OCI-LY7 (cell line): Measurements from ENCODE around the gene DNAH9. TPM values are rescaled to one million over a fixed set of nuclear protein-coding genes. Genes with fewer than 3 reads are reported as not detected.

ENCODE experiments used
- BruUV-seq: library from RNA; stranded (reverse); fragments of 400-500 nt; replicated peaks from 2 replicates; lab custom pipeline; 2021; lab: Mats Ljungman, UMichigan
- CTCF ChIA-PET: fragments of 300-600 bp; sonication (Branson Sonifier 250); formaldehyde crosslinking; loops from one replicate; lab custom pipeline; 2022; ENCODE audit warnings: antibody characterized with exemption; ENCODE audit not compliant: unreplicated experiment; lab: Charles Lee
- POLR2A ChIA-PET: fragments of 300-600 bp; sonication (Branson Sonifier 250); formaldehyde crosslinking; loops from one replicate; lab custom pipeline; 2022; ENCODE audit warnings: antibody characterized with exemption; lab: Charles Lee
- DNase-seq: peaks from one replicate; pipeline ENCODE4 v3.0.0-alpha.2; 2015; ENCODE audit warnings: low spot score
- H2AFZ ChIP-seq: fragments of 200-600 bp; sonication (generic), shearing (Covaris generic); 2 replicates; pipeline ENCODE4 v1.6.1; 2014; ENCODE audit warnings: mild to moderate bottlenecking, antibody characterized with exemption, low read length, moderate library complexity
- H3K27ac ChIP-seq: fragments of 200-600 bp; sonication (generic); 2 replicates; pipeline ENCODE4 v1.5.1; 2014; ENCODE audit warnings: mixed run types, low read depth, mild to moderate bottlenecking, moderate library complexity, low read length, inconsistent platforms; ENCODE audit not compliant: poor library complexity, severe bottlenecking
- H3K36me3 ChIP-seq: fragments of 200-600 bp; sonication (generic); 2 replicates; pipeline ENCODE4 v1.6.1; 2014; ENCODE audit warnings: mild to moderate bottlenecking, antibody characterized with exemption, low read length, moderate library complexity, mixed read lengths; ENCODE audit not compliant: insufficient read depth
- H3K4me1 ChIP-seq: fragments of 200-600 bp; sonication (generic); 2 replicates; pipeline ENCODE4 v1.5.1; 2014; ENCODE audit warnings: mild to moderate bottlenecking, low read length; ENCODE audit not compliant: insufficient read depth, poor library complexity, severe bottlenecking
- H3K4me2 ChIP-seq: fragments of 200-600 bp; sonication (generic); 2 replicates; pipeline ENCODE4 v1.6.1; 2014; ENCODE audit warnings: mild to moderate bottlenecking, low read length
- H3K4me3 ChIP-seq: fragments of 200-600 bp; sonication (generic); 2 replicates; pipeline ENCODE4 v1.5.1; 2014; ENCODE audit warnings: mild to moderate bottlenecking, low read depth, low read length; ENCODE audit not compliant: poor library complexity, severe bottlenecking
- H3K79me2 ChIP-seq: fragments of 200-600 bp; sonication (generic); 2 replicates; pipeline ENCODE4 v1.6.1; 2016; ENCODE audit warnings: low read depth, mild to moderate bottlenecking, low read length, moderate library complexity, mixed read lengths; ENCODE audit not compliant: insufficient read depth
- H3K9me2 ChIP-seq: fragments of 200-600 bp; sonication (generic); 2 replicates; pipeline ENCODE4 v1.6.1; 2016; ENCODE audit warnings: mild to moderate bottlenecking, low read length, mixed read lengths; ENCODE audit not compliant: insufficient read depth
- H3K9me3 ChIP-seq: fragments of 200-600 bp; sonication (generic); 2 replicates; pipeline ENCODE4 v1.6.1; 2014; ENCODE audit warnings: mild to moderate bottlenecking, mixed run types, low read length, mixed read lengths
- H4K20me1 ChIP-seq: fragments of 200-600 bp; sonication (generic); 2 replicates; pipeline ENCODE4 v1.6.1; 2014; ENCODE audit warnings: mild to moderate bottlenecking, antibody characterized with exemption, low read length, moderate library complexity, mixed read lengths; ENCODE audit not compliant: insufficient read depth
- EZH2phosphoT487 ChIP-seq: fragments of 200-600 bp; sonication (generic); IDR thresholded peaks from 2 replicates; pipeline ENCODE4 v1.6.1; 2018; ENCODE audit warnings: low read depth, borderline replicate concordance, mild to moderate bottlenecking, mixed run types, antibody characterized with exemption, low read length, moderate library complexity, mixed read lengths
- intact Hi-C: fragments of 100-400 bp; cut with micrococcal nuclease; formaldehyde crosslinking; loops from one replicate; pipeline ENCODE4 v1.10.0; 2022; ENCODE audit not compliant: unreplicated experiment
- total RNA-seq, 2 experiments: library from RNA; depleted of rRNA in 1 of 2; stranded (reverse); fragments of >200 nt in 1 of 2; shearing (Covaris generic) in 1 of 2; gene quantifications; 2 replicates each; pipeline ENCODE4 v1.2.3, GENCODE V29; 2014 to 2022
- TF ChIP-seq, protein P1 (sequence below): fragments of 200-600 bp; sonication (generic); conservative IDR thresholded peaks from 2 replicates; pipeline ENCODE4 v1.5.1; 2014; ENCODE audit warnings: mild to moderate bottlenecking, antibody characterized with exemption, low read length, moderate library complexity, mixed read lengths

Gene DNAH9
- total RNA-seq, 2 experiments from 2014 or later, result not detected

DNA sequence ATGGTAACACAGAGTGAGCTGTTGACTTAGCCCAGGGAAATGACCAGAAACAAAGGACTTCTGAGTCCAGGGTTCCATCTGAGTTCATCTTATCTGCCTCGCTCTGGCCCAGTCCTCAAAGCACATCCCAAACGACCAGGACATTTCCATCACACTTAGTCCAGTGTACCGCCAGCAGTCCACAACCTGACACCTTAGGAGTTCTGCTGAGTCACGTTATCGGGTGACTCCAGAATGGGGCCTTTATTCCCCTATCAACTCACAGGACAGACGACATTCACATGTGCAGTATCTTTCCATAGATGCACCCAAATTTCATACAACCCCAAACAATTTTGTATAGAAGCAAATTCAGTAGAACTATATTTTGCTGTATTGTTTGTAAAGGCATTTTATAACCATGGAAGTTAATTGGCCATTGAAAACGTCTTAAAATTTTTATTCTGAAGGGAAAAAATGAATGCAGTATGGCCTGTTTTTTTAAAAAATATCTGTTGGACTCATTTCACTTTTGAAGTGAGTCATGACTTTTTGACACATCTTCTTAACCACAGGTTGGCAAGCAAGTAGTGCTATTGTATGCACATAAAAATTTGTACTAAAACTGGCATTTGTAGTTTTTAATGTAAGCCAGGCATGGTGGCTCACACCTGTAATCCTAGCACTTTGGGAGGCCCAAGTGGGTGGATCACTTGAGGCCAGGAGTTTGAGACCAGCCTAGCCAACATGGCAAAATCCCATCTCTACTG lies 352.7 kb downstream of the DNAH9 start:
- H3K4me3 ChIP-seq, result no peak overlapping the region
- no peaks in the 10 kb centered on the region for H3K9me3 ChIP-seq
- DNase-seq, result no peak
- no peaks in the 10 kb centered on the region for H3K79me2 ChIP-seq
- H3K27ac ChIP-seq, result no peak overlapping the region
- intact Hi-C loops, result no loop called here
- TF ChIP-seq, protein P1, sequence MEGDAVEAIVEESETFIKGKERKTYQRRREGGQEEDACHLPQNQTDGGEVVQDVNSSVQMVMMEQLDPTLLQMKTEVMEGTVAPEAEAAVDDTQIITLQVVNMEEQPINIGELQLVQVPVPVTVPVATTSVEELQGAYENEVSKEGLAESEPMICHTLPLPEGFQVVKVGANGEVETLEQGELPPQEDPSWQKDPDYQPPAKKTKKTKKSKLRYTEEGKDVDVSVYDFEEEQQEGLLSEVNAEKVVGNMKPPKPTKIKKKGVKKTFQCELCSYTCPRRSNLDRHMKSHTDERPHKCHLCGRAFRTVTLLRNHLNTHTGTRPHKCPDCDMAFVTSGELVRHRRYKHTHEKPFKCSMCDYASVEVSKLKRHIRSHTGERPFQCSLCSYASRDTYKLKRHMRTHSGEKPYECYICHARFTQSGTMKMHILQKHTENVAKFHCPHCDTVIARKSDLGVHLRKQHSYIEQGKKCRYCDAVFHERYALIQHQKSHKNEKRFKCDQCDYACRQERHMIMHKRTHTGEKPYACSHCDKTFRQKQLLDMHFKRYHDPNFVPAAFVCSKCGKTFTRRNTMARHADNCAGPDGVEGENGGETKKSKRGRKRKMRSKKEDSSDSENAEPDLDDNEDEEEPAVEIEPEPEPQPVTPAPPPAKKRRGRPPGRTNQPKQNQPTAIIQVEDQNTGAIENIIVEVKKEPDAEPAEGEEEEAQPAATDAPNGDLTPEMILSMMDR, result no peak
- no peak for TF ChIP-seq EZH2phosphoT487
- no peaks in the 10 kb centered on the region for H4K20me1 ChIP-seq
- ChIA-PET POLR2A (no interaction called here), CTCF (no interaction called here)
- H2AFZ ChIP-seq, result no peak overlapping the region
- H3K36me3 ChIP-seq, result no peaks in the 10 kb centered on the region
- H3K4me1 ChIP-seq, result no peaks in the 10 kb centered on the region
- no peak overlapping the region for H3K4me2 ChIP-seq
- no TSS peak for BruUV-seq
- no peaks in the 10 kb centered on the region for H3K9me2 ChIP-seq

DNA sequence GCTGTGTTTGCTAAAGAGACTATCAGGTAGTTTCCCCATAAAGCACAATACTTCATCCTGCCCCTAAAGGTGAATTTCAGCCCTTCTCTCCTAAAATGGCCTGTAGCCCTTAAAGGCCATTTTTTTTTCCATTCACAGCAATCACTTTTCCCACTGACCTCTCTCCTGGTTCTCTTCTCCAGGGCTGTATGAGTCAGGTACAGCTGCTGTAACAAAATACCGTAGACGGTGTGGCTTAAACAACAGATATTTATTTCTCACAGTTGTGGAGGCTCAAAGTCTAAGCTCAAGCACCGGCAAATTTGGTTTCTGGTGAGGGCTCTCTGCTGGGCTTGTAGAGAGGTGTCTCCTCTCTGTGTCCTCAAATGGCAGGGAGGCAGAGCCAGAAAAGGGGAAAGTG lies 354.3 kb downstream of the DNAH9 start:
- TF ChIP-seq, protein P1, result no peak
- TF ChIP-seq EZH2phosphoT487, result no peak
- Histone ChIP-seq H3K9me2 (no peaks in the 10 kb centered on the region), H4K20me1 (no peaks in the 10 kb centered on the region), H3K4me3 (no peak overlapping the region), H2AFZ (no peak overlapping the region), H3K9me3 (no peaks in the 10 kb centered on the region), H3K4me2 (no peak overlapping the region), H3K79me2 (no peaks in the 10 kb centered on the region), H3K27ac (no peak overlapping the region), H3K36me3 (no peaks in the 10 kb centered on the region), H3K4me1 (no peaks in the 10 kb centered on the region)
- ChIA-PET CTCF (no interaction called here), POLR2A (interaction anchor here (1.3 kb wide), 1 partner anchor 9 kb away, joined by 5 read pairs; no protein-coding TSS in a partner anchor)
- intact Hi-C loops, result no loop called here
- DNase-seq, result no peak
- BruUV-seq, result no TSS peak

DNA sequence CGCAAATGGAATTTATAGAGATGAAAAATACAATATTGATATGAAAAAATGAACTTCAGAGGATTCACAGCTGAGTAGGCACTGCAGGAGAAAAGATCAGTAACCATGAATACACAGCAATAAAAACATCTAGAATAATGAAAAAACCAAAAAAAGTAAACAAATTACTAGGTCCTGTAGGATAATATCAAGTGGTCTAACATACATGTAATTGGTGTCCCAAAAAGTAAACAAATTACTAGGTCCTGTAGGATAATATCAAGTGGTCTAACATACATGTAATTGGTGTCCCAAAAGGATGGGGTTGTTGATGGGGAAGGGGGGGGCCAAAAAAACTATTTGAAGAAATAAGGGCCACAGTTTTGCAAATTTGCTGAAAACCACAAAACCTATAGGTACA lies 355.7 kb downstream of the DNAH9 start:
- H4K20me1 ChIP-seq, result no peaks in the 10 kb centered on the region
- no peak overlapping the region for H3K4me2 ChIP-seq
- no peak overlapping the region for H3K4me3 ChIP-seq
- no peaks in the 10 kb centered on the region for H3K4me1 ChIP-seq
- H2AFZ ChIP-seq, result no peak overlapping the region
- TF ChIP-seq EZH2phosphoT487, result no peak
- TF ChIP-seq, protein P1, result no peak
- no peaks in the 10 kb centered on the region for H3K9me2 ChIP-seq
- no peak overlapping the region for H3K27ac ChIP-seq
- no TSS peak for BruUV-seq
- H3K79me2 ChIP-seq, result no peaks in the 10 kb centered on the region
- no peaks in the 10 kb centered on the region for H3K36me3 ChIP-seq
- CTCF ChIA-PET, result no interaction called here
- POLR2A ChIA-PET, result interaction anchor here (1.0 kb wide), 1 partner anchor 17 kb away, joined by 5 read pairs; no protein-coding TSS in a partner anchor
- intact Hi-C loops, result no loop called here
- DNase-seq, result no peak
- no peaks in the 10 kb centered on the region for H3K9me3 ChIP-seq
